ENCODE results near the gene PERM1. TPM values are rescaled to one million over a fixed set of nuclear protein-coding genes. Genes with fewer than 3 reads are reported as not detected.
A peak's percentile ranks its signal among the peaks of the same experiment; 100 is the strongest.
"Not testable (repeated sequence)": the region's sequence is repeated elsewhere in the genome, so short reads cannot be mapped to it uniquely, and the experiment has no call there.

The PERM1 gene
- total RNA-seq, 1 donor from 2014 or later = not detected

GRCh38 chr1:1014799-1015681 lies 33.1 kb upstream of the PERM1 start:
- DNase-seq (ENCODE audit: low spot score) = no peak

GRCh38 chr1:1013922-1014648 lies 32.2 kb upstream of the PERM1 start:
- DNase-seq (ENCODE audit: low spot score) = no peak

GRCh38 chr1:1013105-1013921 lies 31.4 kb upstream of the PERM1 start, which contains the start of gene ISG15:
ISG15 (plus strand) TSS chr1:1013497; CDS start chr1:1013574, 77 bp downstream.
- peak; percentile 97 for DNase-seq (ENCODE audit: low spot score)

GRCh38 chr1:1012736-1013104 lies 30.8 kb upstream of the PERM1 start:
- not testable (repeated sequence) for DNase-seq (ENCODE audit: low spot score)

GRCh38 chr1:1011396-1011949 lies 29.6 kb upstream of the PERM1 start:
- no peak for DNase-seq (ENCODE audit: low spot score)

- not testable (repeated sequence) for DNase-seq (ENCODE audit: low spot score)
Observed at GRCh38 chr1:1010131-1010530, 28.2 kb upstream of the PERM1 start.

GRCh38 chr1:1006305-1007159 lies 24.6 kb upstream of the PERM1 start:
- DNase-seq (ENCODE audit: low spot score) = no peak

GRCh38 chr1:1005774-1006304 lies 23.9 kb upstream of the PERM1 start:
- DNase-seq (ENCODE audit: low spot score) = no peak

GRCh38 chr1:1004780-1005697 lies 23.1 kb upstream of the PERM1 start:
- no peak for DNase-seq (ENCODE audit: low spot score)

GRCh38 chr1:1004420-1004779 lies 22.5 kb upstream of the PERM1 start:
- DNase-seq (ENCODE audit: low spot score) = no peak

GRCh38 chr1:1003618-1004419 lies 21.9 kb upstream of the PERM1 start:
- no peak for DNase-seq (ENCODE audit: low spot score)

- DNase-seq (ENCODE audit: low spot score) = no peak
Observed at GRCh38 chr1:1001057-1001783, 19.3 kb upstream of the PERM1 start.

GRCh38 chr1:1000357-1001056 lies 18.6 kb upstream of the PERM1 start:
- DNase-seq (ENCODE audit: low spot score) = no peak

- no peak for DNase-seq (ENCODE audit: low spot score)
Observed at GRCh38 chr1:999725-1000356, 17.9 kb upstream of the PERM1 start, which contains the start of gene HES4. HES4 (minus strand) TSS chr1:1000097; CDS start chr1:999973, 124 bp downstream.

GRCh38 chr1:998995-999724 lies 17.3 kb upstream of the PERM1 start:
- no peak for DNase-seq (ENCODE audit: low spot score)

GRCh38 chr1:998745-998994 lies 16.8 kb upstream of the PERM1 start:
- DNase-seq (ENCODE audit: low spot score) = no peak
